GM12891 (cell line): ENCODE data around the gene PTPN13.

Experiments
- DNase-seq: peaks from one replicate; pipeline ENCODE4 v3.0.0; 2011; ENCODE audit warnings: low spot score; ENCODE audit not compliant: insufficient read length
- FAIRE-seq: peaks from 2 replicates; lab custom pipeline; 2011; peaks lifted over from hg19 to GRCh38; lab: Jason Lieb, UNC
- PAX5 ChIP-seq: IDR thresholded peaks from 2 replicates; pipeline ENCODE4 v1.6.1; 2011; ENCODE audit warnings: low read length, moderate library complexity, mild to moderate bottlenecking; ENCODE audit not compliant: insufficient read depth, severe bottlenecking
- POLR2A ChIP-seq: IDR thresholded peaks from 2 replicates; pipeline ENCODE4 v1.6.1; 2011; ENCODE audit warnings: low read depth, low read length, control low read depth
- POLR2AphosphoS5 ChIP-seq: IDR thresholded peaks from 2 replicates; pipeline ENCODE4 v1.6.1; 2011; ENCODE audit warnings: low read depth, low read length, control low read depth
- POU2F2 ChIP-seq: IDR thresholded peaks from 2 replicates; pipeline ENCODE4 v1.6.1; 2011; ENCODE audit warnings: low read depth, mild to moderate bottlenecking, control low read depth, low read length, moderate library complexity
- SPI1 ChIP-seq: IDR thresholded peaks from 2 replicates; pipeline ENCODE4 v1.6.1; 2011; ENCODE audit warnings: low read depth, low read length, control low read depth
- TAF1 ChIP-seq: IDR thresholded peaks from 2 replicates; pipeline ENCODE4 v1.6.1; 2011; ENCODE audit warnings: low read depth, low read length, control low read depth

PTPN13 gene

GRCh38 chr4:86847571-86847970 is 253.5 kb downstream of the PTPN13 start:
- TF ChIP-seq SPI1 (0 out of 2 replicates have a peak, but pooled peaks have one; percentile 11), TAF1 (no peak)
- DNase-seq = no peak
- no peak for FAIRE-seq

GRCh38 chr4:86848136-86848535 is 254.0 kb downstream of the PTPN13 start:
- FAIRE-seq = no peak
- no peak for DNase-seq

GRCh38 chr4:86848732-86849619 is 254.9 kb downstream of the PTPN13 start, which contains the start of gene SLC10A6:
Gene SLC10A6, minus strand, starts transcription at chr4:86849384. Its CDS starts 269 bp downstream, at chr4:86849115.
- FAIRE-seq = no peak

More at GRCh38 chr4:86848136-86848535, 254.0 kb downstream of the PTPN13 start:
- TF ChIP-seq TAF1 (no peak), PAX5 (no peak), POLR2A (no peak), SPI1 (no peak), POU2F2 (no peak), POLR2AphosphoS5 (no peak)

GRCh38 chr4:86853209-86853608 is 259.1 kb downstream of the PTPN13 start:
- FAIRE-seq (no peak), DNase-seq (no peak)
- TF ChIP-seq POU2F2 (no peak), POLR2AphosphoS5 (no peak), POLR2A (no peak), PAX5 (no peak), SPI1 (no peak), TAF1 (no peak)

More at GRCh38 chr4:86848732-86849619, 254.9 kb downstream of the PTPN13 start, which contains the start of gene SLC10A6:
- TF ChIP-seq SPI1 (no peak), PAX5 (no peak)
- DNase-seq = no peak

- DNase-seq = no peak
- FAIRE-seq = no peak
- no peak for TF ChIP-seq POLR2AphosphoS5
- TF ChIP-seq SPI1 = no peak
- TF ChIP-seq POU2F2 = no peak
- no peak for TF ChIP-seq POLR2A
- no peak for TF ChIP-seq PAX5
- no peak for TF ChIP-seq TAF1
Observed at GRCh38 chr4:86855572-86855971, 261.5 kb downstream of the PTPN13 start.

GRCh38 chr4:86856896-86857295 is 262.8 kb downstream of the PTPN13 start:
- DNase-seq (no peak), FAIRE-seq (no peak)
- no peak for TF ChIP-seq POU2F2
- no peak for TF ChIP-seq TAF1
- no peak for TF ChIP-seq PAX5
- TF ChIP-seq POLR2A = no peak
- TF ChIP-seq SPI1 = no peak
- TF ChIP-seq POLR2AphosphoS5 = no peak

- no peak for TF ChIP-seq PAX5
- TF ChIP-seq TAF1 = no peak
- no peak for TF ChIP-seq POLR2AphosphoS5
- TF ChIP-seq SPI1 = no peak
- TF ChIP-seq POLR2A = no peak
- no peak for TF ChIP-seq POU2F2
- DNase-seq = no peak
- FAIRE-seq = no peak
Observed at GRCh38 chr4:86857341-86858052, 263.4 kb downstream of the PTPN13 start.
